ENCODE data around the gene KLHL29.
A peak's percentile ranks its signal among the peaks of the same experiment; 100 is the strongest.
"Not testable (repeated sequence)": the region's sequence is repeated elsewhere in the genome, so short reads cannot be mapped to it uniquely, and the experiment has no call there.

The KLHL29 gene

GRCh38 chr2:23384551-23385343 lies at the start of gene KLHL29:
TSS of gene KLHL29 (plus strand) at chr2:23385179. CDS start at chr2:23562197, 177,018 bp downstream.
- H3K4me3 ChIP-seq (replicated peaks; ENCODE audit: low read depth, low read length): peak within 1 kb of the TSS; percentile 66
- no peak for TF ChIP-seq CTCF (IDR thresholded peaks at IDR 0.05; ENCODE audit: low read length, missing control alignments)
- DNase-seq (ENCODE audit: low read depth): peak; percentile 71

- TF ChIP-seq CTCF (IDR thresholded peaks at IDR 0.05; ENCODE audit: low read length, missing control alignments): no peak
- H3K4me3 ChIP-seq (replicated peaks; ENCODE audit: low read depth, low read length): no peak overlapping the region
- DNase-seq (ENCODE audit: low read depth): no peak
Measured at GRCh38 chr2:23335550-23335949, 49.4 kb upstream of the KLHL29 start.

- TF ChIP-seq CTCF (IDR thresholded peaks at IDR 0.05; ENCODE audit: low read length, missing control alignments): no peak
- DNase-seq (ENCODE audit: low read depth): no peak
- no peak overlapping the region for H3K4me3 ChIP-seq (replicated peaks; ENCODE audit: low read depth, low read length)
Measured at GRCh38 chr2:23342075-23342474, 42.9 kb upstream of the KLHL29 start.

- DNase-seq (ENCODE audit: low read depth): no peak
- no peak overlapping the region for H3K4me3 ChIP-seq (replicated peaks; ENCODE audit: low read depth, low read length)
- no peak for TF ChIP-seq CTCF (IDR thresholded peaks at IDR 0.05; ENCODE audit: low read length, missing control alignments)
Measured at GRCh38 chr2:23346029-23346428, 39.0 kb upstream of the KLHL29 start.

GRCh38 chr2:23346781-23347180 lies 38.2 kb upstream of the KLHL29 start:
- DNase-seq (ENCODE audit: low read depth): no peak
- TF ChIP-seq CTCF (IDR thresholded peaks at IDR 0.05; ENCODE audit: low read length, missing control alignments): no peak
- H3K4me3 ChIP-seq (replicated peaks; ENCODE audit: low read depth, low read length): no peak overlapping the region

- no peak overlapping the region for H3K4me3 ChIP-seq (replicated peaks; ENCODE audit: low read depth, low read length)
- no peak for TF ChIP-seq CTCF (IDR thresholded peaks at IDR 0.05; ENCODE audit: low read length, missing control alignments)
- DNase-seq (ENCODE audit: low read depth): no peak
Measured at GRCh38 chr2:23347471-23348092, 37.4 kb upstream of the KLHL29 start.

- DNase-seq (ENCODE audit: low read depth); H3K4me3 ChIP-seq (replicated peaks; ENCODE audit: low read depth, low read length): not testable (repeated sequence)
Measured at GRCh38 chr2:23348093-23348481, 36.9 kb upstream of the KLHL29 start.

Measured in fibroblast of pulmonary artery (primary cell).